HEK293 (cell line): Measurements from ENCODE around the gene ITPR2.

Source experiments
- CTCF ChIP-seq: fragments of 450-650 bp; formaldehyde crosslinking; IDR thresholded peaks from 2 replicates; pipeline ENCODE4 v1.5.1; 2016; ENCODE audit warnings: missing biosample characterization, missing genetic modification characterization
- GLI4 ChIP-seq: fragments of 450-650 bp; formaldehyde crosslinking; IDR thresholded peaks from 2 replicates; pipeline ENCODE4 v1.5.1; 2016; ENCODE audit warnings: missing biosample characterization, missing genetic modification characterization
- KLF16 ChIP-seq: fragments of 450-650 bp; formaldehyde crosslinking; IDR thresholded peaks from 2 replicates; pipeline ENCODE4 v1.5.1; 2017; ENCODE audit warnings: missing biosample characterization, missing genetic modification characterization
- PATZ1 ChIP-seq: fragments of 450-650 bp; formaldehyde crosslinking; IDR thresholded peaks from 2 replicates; pipeline ENCODE4 v1.5.1; 2016; ENCODE audit warnings: missing biosample characterization, missing genetic modification characterization
- SP3 ChIP-seq: fragments of 450-650 bp; formaldehyde crosslinking; IDR thresholded peaks from 2 replicates; pipeline ENCODE4 v1.5.1; 2016; ENCODE audit warnings: missing biosample characterization, missing genetic modification characterization
- ZFP69B ChIP-seq: fragments of 450-650 bp; formaldehyde crosslinking; IDR thresholded peaks from 2 replicates; pipeline ENCODE4 v1.5.1; 2016; ENCODE audit warnings: missing biosample characterization, missing genetic modification characterization
- ZNF639 ChIP-seq: fragments of 450-650 bp; formaldehyde crosslinking; IDR thresholded peaks from 2 replicates; pipeline ENCODE4 v1.5.1; 2016; ENCODE audit warnings: missing biosample characterization, missing genetic modification characterization
- ZNF768 ChIP-seq: fragments of 450-650 bp; formaldehyde crosslinking; IDR thresholded peaks from 2 replicates; pipeline ENCODE4 v1.5.1; 2018; ENCODE audit warnings: missing biosample characterization, mild to moderate bottlenecking, missing genetic modification characterization

GRCh38 chr12:26361964-26362363, 471.0 kb downstream of the ITPR2 start:
- TF ChIP-seq ZNF639: no peak
- no peak for TF ChIP-seq SP3 (tag by site-specific recombination)
- no peak for TF ChIP-seq ZFP69B (tag by site-specific recombination)
- no peak for TF ChIP-seq PATZ1 (tag by site-specific recombination)
- no peak for TF ChIP-seq CTCF
- no peak for TF ChIP-seq GLI4
- TF ChIP-seq KLF16 (tag by site-specific recombination): no peak
- no peak for TF ChIP-seq ZNF768
